K562 (cell line): Measurements from ENCODE around the gene OBSCN. TPM values are rescaled to one million over a fixed set of nuclear protein-coding genes. Genes with fewer than 3 reads are reported as not detected.

Experiments
- ATAC-seq: fragments of 200-7000 bp; cut with Tn5 transposase; 3 replicates; pipeline ENCODE4 v1.9.1; 2020; ENCODE audit warnings: moderate library complexity
- BruUV-seq: library from RNA; stranded (reverse); fragments of 400-500 nt; replicated peaks from 2 replicates; lab custom pipeline; 2021; lab: Mats Ljungman, UMichigan
- CTCF ChIA-PET: fragments of 300-600 bp; formaldehyde crosslinking; extraction: SDS; loops from one replicate; lab custom pipeline; 2021; ENCODE audit warnings: low intra/inter-chr PET ratio; lab: Yijun Ruan, JAX
- POLR2A ChIA-PET: fragments of 300-600, 350-650 bp; sonication (Branson Sonifier 250); formaldehyde crosslinking; extraction: SDS; loops from one replicate; lab custom pipeline; 2021; ENCODE audit warnings: antibody characterized with exemption, inconsistent platforms; lab: Yijun Ruan, JAX
- DNase-seq, 4 experiments: peaks; one replicate each; pipeline versions ENCODE4 v3.0.0 to v3.0.0-alpha.2; 2011 to 2018; ENCODE audit warnings: low spot score in 3 of 4, mixed read lengths in 3 of 4; ENCODE audit errors: extremely low read depth in 1 of 4
- FAIRE-seq: peaks from 2 replicates; lab custom pipeline; 2011; peaks lifted over from hg19 to GRCh38; lab: Jason Lieb, UNC
- H2AFZ ChIP-seq: 2 replicates; pipeline ENCODE4 v1.6.0; 2011; ENCODE audit warnings: low read depth, low read length, control low read depth, inconsistent platforms
- H3K27ac ChIP-seq: fragments of 200-600 bp; 3 replicates; pipeline ENCODE4 v1.8.0; 2011; ENCODE audit warnings: low read depth, mild to moderate bottlenecking, control low read depth, inconsistent platforms, low read length, moderate library complexity, mixed read lengths; ENCODE audit errors: extremely low read depth
- H3K27me3 ChIP-seq, 2 experiments: fragments of 300-600 bp in 1 of 2; 2 replicates in 1 of 2; 3 replicates in 1 of 2; pipeline versions ENCODE4 v1.6.0 to v1.8.0; 2011; ENCODE audit warnings: inconsistent platforms in 2 of 2, low read length in 2 of 2, mild to moderate bottlenecking in 1 of 2, mixed read lengths in 1 of 2, moderate library complexity in 1 of 2; ENCODE audit not compliant: control insufficient read depth in 2 of 2, insufficient read depth in 2 of 2
- H3K36me3 ChIP-seq: fragments of 300-600 bp; 3 replicates; pipeline ENCODE4 v1.8.0; 2011; ENCODE audit warnings: mild to moderate bottlenecking, low read length, inconsistent platforms; ENCODE audit not compliant: control insufficient read depth, insufficient read depth
- H3K4me1 ChIP-seq, 2 experiments: fragments of 200-600 bp in 1 of 2; replicated peaks in 1 of 2; 2 replicates in 1 of 2; 3 replicates in 1 of 2; pipeline versions ENCODE4 v1.5.1 to v1.8.0; 2011; ENCODE audit warnings: inconsistent platforms in 2 of 2, low read length in 2 of 2, mild to moderate bottlenecking in 1 of 2, mixed read lengths in 1 of 2, moderate library complexity in 1 of 2; ENCODE audit not compliant: control insufficient read depth in 2 of 2, insufficient read depth in 2 of 2
- H3K4me2 ChIP-seq: 2 replicates; pipeline ENCODE4 v1.6.1; 2011; ENCODE audit warnings: low read length, control low read depth, inconsistent platforms, mixed read lengths; ENCODE audit not compliant: insufficient read depth
- H3K4me3 ChIP-seq: fragments of 200-600 bp; sonication (generic), shearing (Covaris generic); 2 replicates; pipeline ENCODE4 v1.5.1; 2016; ENCODE audit warnings: control low read depth, inconsistent platforms
- H3K79me2 ChIP-seq: fragments of 200-600 bp; 3 replicates; pipeline ENCODE4 v1.8.0; 2011; ENCODE audit warnings: low read length, inconsistent platforms; ENCODE audit not compliant: control insufficient read depth, insufficient read depth
- H3K9ac ChIP-seq, 2 experiments: 2 replicates each; pipeline versions ENCODE4 v1.6.0 to v1.6.1; 2011; ENCODE audit warnings: low read depth in 2 of 2, low read length in 2 of 2, control low read depth in 1 of 2, inconsistent platforms in 1 of 2, mild to moderate bottlenecking in 1 of 2, mixed read lengths in 1 of 2; ENCODE audit not compliant: insufficient read depth in 1 of 2
- H3K9me1 ChIP-seq: one replicate; pipeline ENCODE4 v1.6.0; 2011; ENCODE audit warnings: inconsistent platforms, mild to moderate bottlenecking, low read length, moderate library complexity; ENCODE audit not compliant: control insufficient read depth, insufficient read depth
- H3K9me3 ChIP-seq: replicated peaks from 2 replicates; pipeline ENCODE4 v1.5.1; 2011; ENCODE audit warnings: low read depth, low read length, inconsistent platforms; ENCODE audit not compliant: control insufficient read depth, insufficient read depth
- H4K20me1 ChIP-seq: replicated peaks from 2 replicates; pipeline ENCODE4 v1.6.1; 2011; ENCODE audit warnings: low read length, inconsistent platforms, mixed read lengths; ENCODE audit not compliant: control insufficient read depth, insufficient read depth
- BRCA1 ChIP-seq, 2 experiments: fragments of 450-650 bp in 1 of 2; sonication (generic) in 1 of 2; formaldehyde crosslinking in 1 of 2; IDR thresholded peaks; 2 replicates each; pipeline versions ENCODE4 v1.5.0 to v1.6.1; 2017 to 2020; ENCODE audit warnings: mild to moderate bottlenecking in 1 of 2, missing genetic modification reagents in 1 of 2
- BRD4 ChIP-seq: fragments of 200-600 bp; sonication (generic); IDR thresholded peaks from 2 replicates; pipeline ENCODE4 v1.6.1; 2017; ENCODE audit warnings: inconsistent platforms
- FOXM1 ChIP-seq, 2 experiments: fragments of 450-650 bp in 1 of 2; sonication (generic) in 1 of 2; formaldehyde crosslinking in 1 of 2; IDR thresholded peaks; 2 replicates each; pipeline versions ENCODE4 v1.6.1 to v1.9.0; 2017 to 2022; ENCODE audit warnings: low read depth in 2 of 2, mild to moderate bottlenecking in 2 of 2, missing genetic modification reagents in 1 of 2, moderate library complexity in 1 of 2
- KHSRP ChIP-seq: fragments of 450-650 bp; IDR thresholded peaks from 2 replicates; pipeline ENCODE4 v1.6.1; 2017
- PCBP2 ChIP-seq: fragments of 200-400 bp; formaldehyde crosslinking; IDR thresholded peaks from 2 replicates; pipeline ENCODE4 v1.6.1; 2018; ENCODE audit warnings: low read length, low read depth, mild to moderate bottlenecking, moderate library complexity; ENCODE audit not compliant: poor library complexity, severe bottlenecking
- TEAD2 ChIP-seq: fragments of 450-650 bp; IDR thresholded peaks from 2 replicates; pipeline ENCODE4 v1.6.1; 2016; ENCODE audit warnings: missing genetic modification characterization, control low read depth, missing compliant biosample characterization
- TRIM28 ChIP-seq: fragments of 450-650 bp; IDR thresholded peaks from 2 replicates; pipeline ENCODE4 v1.6.1; 2017
- VEZF1 ChIP-seq: fragments of 200-800 bp; sonication (Bioruptor generic); IDR thresholded peaks from 2 replicates; pipeline ENCODE4 v1.6.1; 2017; ENCODE audit warnings: missing genetic modification characterization, missing compliant biosample characterization
- YBX1 ChIP-seq: fragments of 450-650 bp; IDR thresholded peaks from 2 replicates; pipeline ENCODE4 v1.7.1; 2016; ENCODE audit warnings: mild to moderate bottlenecking
- ZNF124 ChIP-seq: sonication (generic); formaldehyde crosslinking; IDR thresholded peaks from 2 replicates; pipeline ENCODE4 v1.8.1; 2022; ENCODE audit warnings: missing genetic modification reagents
- ZNF175 ChIP-seq: fragments of 200-800 bp; sonication (Bioruptor generic); IDR thresholded peaks from 2 replicates; pipeline ENCODE4 v1.6.1; 2016; ENCODE audit warnings: low read depth, mild to moderate bottlenecking, missing genetic modification characterization, missing compliant biosample characterization
- ZSCAN29 ChIP-seq: fragments of 450-650 bp; IDR thresholded peaks from 2 replicates; pipeline ENCODE4 v1.6.1; 2017
- WGBS: fragments of 100-300 bp; shearing (Covaris generic); methylation state at CpG from one replicate; pipeline ENCODE4 v1.1.6; 2016; ENCODE audit warnings: low coverage, mixed read lengths; ENCODE audit not compliant: insufficient coverage; ENCODE audit errors: missing lambda C conversion rate; 5-methylcytosine and 5-hydroxymethylcytosine counted together
- in situ Hi-C: fragments of 300-500 bp; cut with MboI; formaldehyde crosslinking; loops from 4 replicates; pipeline ENCODE4 v1.15.0; 2018; ENCODE audit warnings: inconsistent platforms, mixed read lengths
- intact Hi-C: fragments of 100-400 bp; cut with micrococcal nuclease; formaldehyde crosslinking; loops from 2 replicates; pipeline ENCODE4 v1.14.2; 2022
- polyA plus RNA-seq, 8 experiments: library from polyadenylated mRNA; depleted of rRNA in 4 of 8; stranded (reverse) in 5 of 8; unstranded in 3 of 8; fragments of >200 nt; fragmentation: Nextera tagmentation in 2 of 8; fragmentation: Illumina TruSeq in 1 of 8; extraction: Ambion mirVana in 2 of 8; extraction: Trizol in 1 of 8; gene quantifications; 2 replicates each; pipeline versions ENCODE4 v1.2.1 to v1.2.3, GENCODE V29; 2011 to 2014; ENCODE audit warnings: inconsistent platforms in 1 of 8, missing spikeins in 1 of 8
- total RNA-seq, 7 experiments: library from RNA; depleted of rRNA in 6 of 7; stranded (reverse); fragments of >200 nt in 6 of 7; fragmentation: Illumina TruSeq in 2 of 7; extraction: Trizol in 2 of 7; gene quantifications; 2 replicates each; pipeline versions ENCODE4 v1.2.1 to v1.2.3, GENCODE V29; 2011 to 2021; ENCODE audit warnings: low replicate concordance in 1 of 7
- TF ChIP-seq, protein P1 (sequence below): fragments of 450-650 bp; IDR thresholded peaks from 2 replicates; pipeline ENCODE4 v1.6.1; 2016; ENCODE audit warnings: low read depth

Gene OBSCN
- total and polyA plus RNA-seq, 9 of the 15 experiments (the other 6 are each of a cell fraction or from before 2014, with no cell fraction given): 0.18 to 19.7 (median 3.6) TPM

- ATAC-seq: no peak
- ChIA-PET POLR2A (no interaction called here), CTCF (no interaction called here)
- Histone ChIP-seq H3K9me3 (peaks cover 3% of the 10 kb centered on the region; the same call in 1 of the 2 replicates), H3K79me2 (no peaks in the 10 kb centered on the region), H3K4me3 (no peak overlapping the region), H4K20me1 (no peaks in the 10 kb centered on the region), H3K36me3 (no peaks in the 10 kb centered on the region), H2AFZ (no peak overlapping the region), H3K27ac (no peak overlapping the region), H3K4me1 (peaks cover 0 to 5% of the 10 kb centered on the region in 2 experiments; a peak in 1 of 5 replicates), H3K9ac (no peak overlapping the region), H3K4me2 (no peak overlapping the region), H3K27me3 (peaks cover 2 to 35% of the 10 kb centered on the region in 2 experiments; a peak in 3 of 5 replicates), H3K9me1 (no peaks in the 10 kb centered on the region)
- 0% methylated on average over 2 of the region's 2 CpGs for WGBS
- intact Hi-C loops (no loop called here), in situ Hi-C loops (no loop called here)
- no peak for DNase-seq
- no TSS peak for BruUV-seq
- FAIRE-seq: no peak
- TF ChIP-seq, protein P1, sequence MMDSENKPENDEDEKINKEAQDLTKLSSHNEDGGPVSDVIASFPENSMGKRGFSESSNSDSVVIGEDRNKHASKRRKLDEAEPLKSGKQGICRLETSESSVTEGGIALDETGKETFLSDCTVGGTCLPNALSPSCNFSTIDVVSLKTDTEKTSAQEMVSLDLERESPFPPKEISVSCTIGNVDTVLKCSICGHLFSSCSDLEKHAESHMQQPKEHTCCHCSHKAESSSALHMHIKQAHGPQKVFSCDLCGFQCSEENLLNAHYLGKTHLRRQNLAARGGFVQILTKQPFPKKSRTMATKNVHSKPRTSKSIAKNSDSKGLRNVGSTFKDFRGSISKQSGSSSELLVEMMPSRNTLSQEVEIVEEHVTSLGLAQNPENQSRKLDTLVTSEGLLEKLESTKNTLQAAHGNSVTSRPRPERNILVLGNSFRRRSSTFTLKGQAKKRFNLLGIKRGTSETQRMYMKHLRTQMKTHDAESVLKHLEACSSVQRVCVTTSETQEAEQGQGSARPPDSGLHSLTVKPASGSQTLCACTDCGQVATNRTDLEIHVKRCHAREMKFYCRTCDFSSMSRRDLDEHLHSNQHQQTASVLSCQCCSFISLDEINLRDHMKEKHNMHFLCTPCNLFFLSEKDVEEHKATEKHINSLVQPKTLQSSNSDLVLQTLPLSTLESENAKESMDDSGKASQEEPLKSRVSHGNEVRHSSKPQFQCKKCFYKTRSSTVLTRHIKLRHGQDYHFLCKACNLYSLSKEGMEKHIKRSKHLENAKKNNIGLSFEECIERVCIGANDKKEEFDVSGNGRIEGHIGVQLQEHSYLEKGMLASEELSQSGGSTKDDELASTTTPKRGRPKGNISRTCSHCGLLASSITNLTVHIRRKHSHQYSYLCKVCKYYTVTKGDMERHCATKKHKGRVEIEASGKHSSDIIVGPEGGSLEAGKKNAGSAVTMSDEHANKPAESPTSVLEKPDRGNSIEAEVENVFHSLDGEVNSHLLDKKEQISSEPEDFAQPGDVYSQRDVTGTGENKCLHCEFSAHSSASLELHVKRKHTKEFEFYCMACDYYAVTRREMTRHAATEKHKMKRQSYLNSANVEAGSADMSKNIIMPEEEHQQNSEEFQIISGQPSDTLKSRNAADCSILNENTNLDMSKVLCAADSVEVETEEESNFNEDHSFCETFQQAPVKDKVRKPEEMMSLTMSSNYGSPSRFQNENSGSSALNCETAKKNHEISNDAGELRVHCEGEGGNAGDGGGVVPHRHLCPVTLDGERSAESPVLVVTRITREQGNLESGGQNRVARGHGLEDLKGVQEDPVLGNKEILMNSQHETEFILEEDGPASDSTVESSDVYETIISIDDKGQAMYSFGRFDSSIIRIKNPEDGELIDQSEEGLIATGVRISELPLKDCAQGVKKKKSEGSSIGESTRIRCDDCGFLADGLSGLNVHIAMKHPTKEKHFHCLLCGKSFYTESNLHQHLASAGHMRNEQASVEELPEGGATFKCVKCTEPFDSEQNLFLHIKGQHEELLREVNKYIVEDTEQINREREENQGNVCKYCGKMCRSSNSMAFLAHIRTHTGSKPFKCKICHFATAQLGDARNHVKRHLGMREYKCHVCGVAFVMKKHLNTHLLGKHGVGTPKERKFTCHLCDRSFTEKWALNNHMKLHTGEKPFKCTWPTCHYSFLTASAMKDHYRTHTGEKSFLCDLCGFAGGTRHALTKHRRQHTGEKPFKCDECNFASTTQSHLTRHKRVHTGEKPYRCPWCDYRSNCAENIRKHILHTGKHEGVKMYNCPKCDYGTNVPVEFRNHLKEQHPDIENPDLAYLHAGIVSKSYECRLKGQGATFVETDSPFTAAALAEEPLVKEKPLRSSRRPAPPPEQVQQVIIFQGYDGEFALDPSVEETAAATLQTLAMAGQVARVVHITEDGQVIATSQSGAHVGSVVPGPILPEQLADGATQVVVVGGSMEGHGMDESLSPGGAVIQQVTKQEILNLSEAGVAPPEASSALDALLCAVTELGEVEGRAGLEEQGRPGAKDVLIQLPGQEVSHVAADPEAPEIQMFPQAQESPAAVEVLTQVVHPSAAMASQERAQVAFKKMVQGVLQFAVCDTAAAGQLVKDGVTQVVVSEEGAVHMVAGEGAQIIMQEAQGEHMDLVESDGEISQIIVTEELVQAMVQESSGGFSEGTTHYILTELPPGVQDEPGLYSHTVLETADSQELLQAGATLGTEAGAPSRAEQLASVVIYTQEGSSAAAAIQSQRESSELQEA: no peak
- TF ChIP-seq TRIM28: no peak
- TF ChIP-seq VEZF1: no peak
- no peak for TF ChIP-seq ZNF175
- TF ChIP-seq BRD4: no peak
- TF ChIP-seq ZSCAN29: no peak
- TF ChIP-seq PCBP2: no peak
- no peak for TF ChIP-seq KHSRP
- TF ChIP-seq ZNF124: no peak
- TF ChIP-seq YBX1: no peak
- TF ChIP-seq TEAD2: no peak
- no peak for TF ChIP-seq BRCA1 (IDR thresholded peaks at IDR 0.05)
- TF ChIP-seq BRCA1 (CRISPR knock-in tag; IDR thresholded peaks at IDR 0.05): no peak
- no peak for TF ChIP-seq FOXM1 (IDR thresholded peaks at IDR 0.05; ENCODE audit: low read depth)
- no peak for TF ChIP-seq FOXM1 (CRISPR knock-in tag; IDR thresholded peaks at IDR 0.05; ENCODE audit: low read depth)
Measured at GRCh38 chr1:228297822-228298221, 90.0 kb downstream of the OBSCN start.
